Adrenal gland (tissue), 12 donors: ENCODE results near the gene SUGP1. TPM values are rescaled to one million over a fixed set of nuclear protein-coding genes. Genes with fewer than 3 reads are reported as not detected.

Experiments used
- DNase-seq, 7 donors: peaks; one replicate each; pipeline ENCODE4 v3.0.0-alpha.2; 2019 to 2020
- H3K27ac ChIP-seq, 5 donors: fragments of 200-600 bp; sonication (generic) in 4 of 5; 1 replicate in 3 of 5; 2 replicates in 2 of 5; pipeline versions ENCODE4 v1.5.1 to v1.8.0; 2016 to 2020; ENCODE audit warnings: mild to moderate bottlenecking in 1 of 5
- H3K27me3 ChIP-seq: fragments of 200-600 bp; 2 replicates; pipeline ENCODE4 v1.8.0; 2021
- H3K36me3 ChIP-seq, 2 donors: fragments of 200-600 bp; replicated peaks in 1 of 2; 1 replicate in 1 of 2; 2 replicates in 1 of 2; pipeline versions ENCODE4 v1.5.1 to v1.8.0; 2018 to 2022
- H3K4me1 ChIP-seq, 2 donors: fragments of 200-600 bp; replicated peaks in 1 of 2; 1 replicate in 1 of 2; 2 replicates in 1 of 2; pipeline versions ENCODE4 v1.5.1 to v1.8.0; 2018 to 2021
- H3K4me3 ChIP-seq, 4 donors: fragments of 200-600 bp; sonication (generic) in 3 of 4; one replicate each; pipeline ENCODE4 v1.5.1; 2016 to 2018
- H3K9me3 ChIP-seq, 3 donors: fragments of 200-600 bp; sonication (generic) in 1 of 3; replicated peaks in 1 of 3; 1 replicate in 2 of 3; 2 replicates in 1 of 3; pipeline versions ENCODE4 v1.5.1 to v1.8.0; 2016 to 2021
- POLR2A ChIP-seq, 2 donors: fragments of 450-650 bp; IDR thresholded peaks; one replicate each; pipeline ENCODE4 v1.6.1; 2017; ENCODE audit warnings: antibody characterized with exemption in 2 of 2, mild to moderate bottlenecking in 2 of 2, moderate library complexity in 1 of 2
- WGBS, 4 donors: extraction: QIAGEN DNeasy Blood & Tissue Kit in 2 of 4; methylation state at CpG; one replicate each; pipeline versions ENCODE4 v1.1.5 to v1.1.7; 2013 to 2017; 5-methylcytosine and 5-hydroxymethylcytosine counted together
- intact Hi-C, 2 donors: fragments of 100-400 bp; cut with DNase I; formaldehyde crosslinking; loops; one replicate each; pipeline versions ENCODE4 v1.14.1 to v1.15.0; 2022 to 2023
- polyA plus RNA-seq, 3 donors: library from polyadenylated mRNA; stranded (reverse); fragments of 200-250 nt in 2 of 3; fragments of 350-450 nt in 1 of 3; fragmentation: Illumina TruSeq in 1 of 3; extraction: RNeasy Lipid Tissue Mini Kit (QIAGEN cat#74804) in 1 of 3; gene quantifications; one replicate each; pipeline ENCODE4 v1.2.3, GENCODE V29; 2013 to 2014
- total RNA-seq, 9 donors: library from RNA; depleted of rRNA in 4 of 9; stranded (reverse); fragments of >200 nt in 4 of 9; fragments of 120-200 nt in 1 of 9; fragmentation: NEBNext Ultra II Directional in 1 of 9; extraction: Animal tissue kit (Norgen Biotek cat#: 25700) in 1 of 9; gene quantifications; one replicate each; pipeline versions ENCODE4 v1.1.0 to v1.2.4, GENCODE V29; 2013 to 2023
- TF ChIP-seq, protein P1 (sequence below), 6 experiments: fragments of 450-650 bp in 4 of 6; fragments of 200-600 bp in 2 of 6; sonication (generic) in 1 of 6; IDR thresholded peaks; 1 replicate in 5 of 6; 2 replicates in 1 of 6; pipeline versions ENCODE4 v1.5.1 to v1.8.0; 2016 to 2021; ENCODE audit warnings: antibody characterized with exemption in 6 of 6, mild to moderate bottlenecking in 2 of 6, moderate library complexity in 1 of 6
- donor health status: healthy with polysubstance abuse.
- donor health status: Bipolar disorder and iron deficiency.
- donor health status: DM: yes; HTN: yes; CAD: no.
- donor health status: DM: no; HTN: no; CAD: no.
- donor health status: DM: no; HTN: no; CAD: no.
- donor health status: DM: yes; HTN: yes; CAD: no.

SUGP1 gene
- total and polyA plus RNA-seq, 12 donors, result 25.5 to 130 (median 60.5) TPM

DNA sequence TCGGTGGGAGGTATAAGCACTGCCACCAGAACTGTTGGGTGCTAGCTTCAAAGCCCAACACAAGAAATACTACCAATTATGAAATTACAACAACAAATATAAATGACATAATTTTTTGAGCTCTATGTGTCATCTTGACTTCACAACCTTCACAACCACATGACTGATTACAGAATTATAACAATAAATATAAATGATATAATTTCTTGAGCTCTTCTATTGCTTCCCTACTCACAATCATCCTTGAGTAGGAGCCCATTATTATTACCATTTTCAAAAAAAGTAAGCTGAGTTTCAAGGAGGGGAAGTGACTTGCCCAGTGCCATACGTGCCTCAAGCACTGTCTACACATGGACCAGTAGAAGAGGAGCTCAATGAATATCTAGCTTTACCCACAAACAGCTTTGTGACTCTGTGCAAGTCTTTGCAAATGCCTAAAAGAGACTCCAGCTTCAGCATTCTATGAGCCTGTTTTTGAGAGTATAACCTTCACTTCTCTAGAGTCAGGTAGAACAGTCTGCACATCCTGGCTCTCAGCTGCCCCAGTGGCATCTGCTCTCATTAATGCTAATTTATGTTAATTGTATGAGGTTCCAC lies 86.0 kb downstream of the SUGP1 start:
- H3K27me3 ChIP-seq, result peaks cover 4% of the 10 kb centered on the region
- no peaks in the 10 kb centered on the region for H3K4me1 ChIP-seq
- no peak for DNase-seq
- intact Hi-C loops, result no loop called here
- H3K27ac ChIP-seq, result no peak overlapping the region
- no peak for TF ChIP-seq POLR2A (IDR thresholded peaks at IDR 0.05)
- TF ChIP-seq, protein P1, sequence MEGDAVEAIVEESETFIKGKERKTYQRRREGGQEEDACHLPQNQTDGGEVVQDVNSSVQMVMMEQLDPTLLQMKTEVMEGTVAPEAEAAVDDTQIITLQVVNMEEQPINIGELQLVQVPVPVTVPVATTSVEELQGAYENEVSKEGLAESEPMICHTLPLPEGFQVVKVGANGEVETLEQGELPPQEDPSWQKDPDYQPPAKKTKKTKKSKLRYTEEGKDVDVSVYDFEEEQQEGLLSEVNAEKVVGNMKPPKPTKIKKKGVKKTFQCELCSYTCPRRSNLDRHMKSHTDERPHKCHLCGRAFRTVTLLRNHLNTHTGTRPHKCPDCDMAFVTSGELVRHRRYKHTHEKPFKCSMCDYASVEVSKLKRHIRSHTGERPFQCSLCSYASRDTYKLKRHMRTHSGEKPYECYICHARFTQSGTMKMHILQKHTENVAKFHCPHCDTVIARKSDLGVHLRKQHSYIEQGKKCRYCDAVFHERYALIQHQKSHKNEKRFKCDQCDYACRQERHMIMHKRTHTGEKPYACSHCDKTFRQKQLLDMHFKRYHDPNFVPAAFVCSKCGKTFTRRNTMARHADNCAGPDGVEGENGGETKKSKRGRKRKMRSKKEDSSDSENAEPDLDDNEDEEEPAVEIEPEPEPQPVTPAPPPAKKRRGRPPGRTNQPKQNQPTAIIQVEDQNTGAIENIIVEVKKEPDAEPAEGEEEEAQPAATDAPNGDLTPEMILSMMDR (IDR thresholded peaks at IDR 0.05), result no peak
- H3K36me3 ChIP-seq, result no peaks in the 10 kb centered on the region
- WGBS, 4 donors, result 64 to 92% (median 89%) methylated on average over 2 of the region's 2 CpGs
- peaks cover 0 to 8% (median 0%) of the 10 kb centered on the region in 3 donors for H3K9me3 ChIP-seq
- no peak overlapping the region for H3K4me3 ChIP-seq

- H3K4me1 ChIP-seq, result no peaks in the 10 kb centered on the region
- intact Hi-C loops, result no loop called here
- no peaks in the 10 kb centered on the region for H3K36me3 ChIP-seq
- no peak overlapping the region for H3K27ac ChIP-seq
- no peak for TF ChIP-seq POLR2A (IDR thresholded peaks at IDR 0.05)
- TF ChIP-seq, protein P1 (IDR thresholded peaks at IDR 0.05), result no peak
- peaks cover 0 to 8% (median 0%) of the 10 kb centered on the region in 3 donors for H3K9me3 ChIP-seq
- DNase-seq, result no peak
- no peak overlapping the region for H3K4me3 ChIP-seq
- peaks cover 5% of the 10 kb centered on the region for H3K27me3 ChIP-seq
- 55 to 83% (median 77%) methylated on average over 4 to 19 of the region's 19 CpGs for WGBS, 4 donors
Measured at GRCh38 chr19:19232261-19232721, 88.0 kb downstream of the SUGP1 start.

DNA sequence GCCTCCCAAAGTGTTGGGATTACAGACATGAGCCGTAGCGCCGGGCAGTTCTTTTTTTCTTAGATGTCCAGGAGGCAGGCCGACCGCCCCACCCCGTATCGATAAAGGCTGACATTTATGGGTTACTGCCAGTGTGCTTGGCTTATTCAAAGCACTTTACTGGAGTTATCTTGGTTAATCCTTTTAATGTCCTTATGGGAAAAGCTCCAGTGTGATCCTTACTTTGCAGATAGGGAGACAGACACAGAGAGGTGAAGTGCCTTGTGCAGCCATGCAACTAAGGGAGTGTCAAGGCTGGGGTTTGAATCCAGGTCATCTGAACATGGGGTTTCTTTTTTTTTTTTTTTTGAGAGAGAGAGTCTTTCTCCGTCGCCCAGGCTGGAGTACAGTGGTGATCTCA lies 89.3 kb downstream of the SUGP1 start:
- TF ChIP-seq, protein P1 (IDR thresholded peaks at IDR 0.05), result no peak
- TF ChIP-seq POLR2A (IDR thresholded peaks at IDR 0.05), result no peak
- no peak overlapping the region for H3K27ac ChIP-seq
- intact Hi-C loops, result no loop called here
- H3K27me3 ChIP-seq, result peaks cover 14% of the 10 kb centered on the region
- H3K36me3 ChIP-seq, result no peaks in the 10 kb centered on the region
- peaks cover 0 to 8% (median 0%) of the 10 kb centered on the region in 3 donors for H3K9me3 ChIP-seq
- no peaks in the 10 kb centered on the region for H3K4me1 ChIP-seq
- no peak for DNase-seq
- H3K4me3 ChIP-seq, result no peak overlapping the region
- 84 to 93% (median 85%) methylated on average over 9 of the region's 9 CpGs for WGBS, 4 donors

GRCh38 chr19:19229701-19230100 lies 90.6 kb downstream of the SUGP1 start:
- intact Hi-C loops, result no loop called here
- Histone ChIP-seq H3K36me3 (no peaks in the 10 kb centered on the region), H3K9me3 (peaks cover 0 to 8% (median 0%) of the 10 kb centered on the region in 3 donors), H3K4me1 (peaks cover 0 to 8% of the 10 kb centered on the region in 2 donors), H3K27me3 (peaks cover 14% of the 10 kb centered on the region), H3K4me3 (no peak overlapping the region), H3K27ac (no peak overlapping the region)
- DNase-seq, result no peak
- 75 to 84% (median 79%) methylated on average over 3 of the region's 3 CpGs for WGBS, 4 donors
- TF ChIP-seq, protein P1 (IDR thresholded peaks at IDR 0.05), result no peak
- no peak for TF ChIP-seq POLR2A (IDR thresholded peaks at IDR 0.05)
